Small intestine (tissue), 7 donors: ENCODE results near the gene LLGL2. TPM values are rescaled to one million over a fixed set of nuclear protein-coding genes. Genes with fewer than 3 reads are reported as not detected.

Source experiments
- DNase-seq, 2 donors: peaks; one replicate each; pipeline versions ENCODE4 v3.0.0 to v3.0.0-alpha.2; 2013
- FAIRE-seq: peaks from 2 replicates; lab custom pipeline; 2012; peaks lifted over from hg19 to GRCh38; lab: Jason Lieb, UNC
- H3K27ac ChIP-seq, 3 donors: one replicate each; pipeline ENCODE4 v1.5.1; 2013; ENCODE audit warnings: low read length in 2 of 3, mild to moderate bottlenecking in 2 of 3, control low read depth in 1 of 3, inconsistent platforms in 1 of 3, low read depth in 1 of 3, moderate library complexity in 1 of 3
- H3K27me3 ChIP-seq, 3 donors: one replicate each; pipeline ENCODE4 v1.6.1; 2013; ENCODE audit warnings: low read length in 3 of 3, inconsistent platforms in 1 of 3; ENCODE audit not compliant: control insufficient read depth in 3 of 3, insufficient read depth in 3 of 3
- H3K36me3 ChIP-seq, 3 donors: one replicate each; pipeline ENCODE4 v1.6.1; 2013; ENCODE audit warnings: low read length in 3 of 3, inconsistent platforms in 1 of 3, low read depth in 1 of 3, mild to moderate bottlenecking in 1 of 3, moderate library complexity in 1 of 3; ENCODE audit not compliant: control insufficient read depth in 3 of 3, insufficient read depth in 2 of 3
- H3K4me1 ChIP-seq, 3 donors: one replicate each; pipeline ENCODE4 v1.6.1; 2013; ENCODE audit warnings: low read length in 2 of 3, inconsistent platforms in 1 of 3, low read depth in 1 of 3, mild to moderate bottlenecking in 1 of 3, moderate library complexity in 1 of 3; ENCODE audit not compliant: control insufficient read depth in 3 of 3, insufficient read depth in 2 of 3
- H3K4me3 ChIP-seq, 3 donors: one replicate each; pipeline ENCODE4 v1.5.1; 2013; ENCODE audit warnings: low read length in 3 of 3, control low read depth in 1 of 3, inconsistent platforms in 1 of 3, low read depth in 1 of 3, mild to moderate bottlenecking in 1 of 3, moderate library complexity in 1 of 3
- H3K9me3 ChIP-seq, 2 donors: one replicate each; pipeline ENCODE4 v1.6.1; 2013; ENCODE audit warnings: low read depth in 1 of 2, low read length in 1 of 2; ENCODE audit not compliant: control insufficient read depth in 2 of 2, insufficient read depth in 1 of 2
- WGBS, 3 donors: extraction: QIAGEN DNeasy Blood & Tissue Kit; methylation state at CpG; one replicate each; pipeline ENCODE4 v1.1.7; 2013; 5-methylcytosine and 5-hydroxymethylcytosine counted together
- polyA plus RNA-seq, 4 donors: library from polyadenylated mRNA; stranded (reverse) in 3 of 4; unstranded in 1 of 4; fragments of 200-250 nt in 3 of 4; fragments of 120-200 nt in 1 of 4; gene quantifications; one replicate each; pipeline versions ENCODE4 v1.2.1 to v1.2.3, GENCODE V29; 2013
- donor health status: healthy with polysubstance abuse.
- donor health status: control.
- donor health status: control.
- donor health status: Bipolar disorder and iron deficiency.
- donor health status: healthy.

LLGL2 gene
- polyA plus RNA-seq, 4 donors = 140 to 365 (median 244) TPM

GRCh38 chr17:75481194-75482068 lies 44.1 kb upstream of the LLGL2 start:
- WGBS, 3 donors = 78 to 80% (median 80%) methylated on average over 12 to 13 of the region's 13 CpGs
- no peaks in the 10 kb centered on the region for H3K27me3 ChIP-seq
- no peak for FAIRE-seq

GRCh38 chr17:75482098-75482942 lies 43.2 kb upstream of the LLGL2 start:
- no peak for FAIRE-seq
- DNase-seq = no peak
- no peak overlapping the region for H3K27ac ChIP-seq
- H3K36me3 ChIP-seq = peaks cover 0 to 73% (median 6%) of the 10 kb centered on the region in 3 donors
- no peak overlapping the region for H3K4me3 ChIP-seq
- H3K27me3 ChIP-seq = no peaks in the 10 kb centered on the region
- 84 to 87% (median 85%) methylated on average over 16 of the region's 16 CpGs for WGBS, 3 donors
- no peaks in the 10 kb centered on the region for H3K9me3 ChIP-seq
- peaks cover 0 to 24% (median 0%) of the 10 kb centered on the region in 3 donors for H3K4me1 ChIP-seq

More at GRCh38 chr17:75481194-75482068, 44.1 kb upstream of the LLGL2 start:
- H3K27ac ChIP-seq = no peak overlapping the region
- no peak for DNase-seq
- peaks cover 0 to 73% (median 6%) of the 10 kb centered on the region in 3 donors for H3K36me3 ChIP-seq
- H3K4me1 ChIP-seq = peaks cover 0 to 32% (median 0%) of the 10 kb centered on the region in 3 donors
- H3K9me3 ChIP-seq = no peaks in the 10 kb centered on the region
- no peak overlapping the region for H3K4me3 ChIP-seq

- Histone ChIP-seq H3K27me3 (no peaks in the 10 kb centered on the region), H3K36me3 (peaks cover 0 to 79% (median 4%) of the 10 kb centered on the region in 3 donors), H3K4me3 (no peak overlapping the region), H3K27ac (no peak overlapping the region), H3K4me1 (peaks cover 0 to 20% (median 3%) of the 10 kb centered on the region in 3 donors), H3K9me3 (no peaks in the 10 kb centered on the region)
- no peak for DNase-seq
- 88 to 95% (median 93%) methylated on average over 11 to 12 of the region's 12 CpGs for WGBS, 3 donors
- no peak for FAIRE-seq
These were observed 39.8 kb upstream of the LLGL2 start for GRCh38 chr17:75485688-75486087.

GRCh38 chr17:75486151-75486550 lies 39.3 kb upstream of the LLGL2 start:
- Histone ChIP-seq H3K36me3 (peaks cover 0 to 79% (median 4%) of the 10 kb centered on the region in 3 donors), H3K27ac (no peak overlapping the region), H3K27me3 (no peaks in the 10 kb centered on the region), H3K4me3 (no peak overlapping the region), H3K9me3 (no peaks in the 10 kb centered on the region), H3K4me1 (peaks cover 0 to 15% (median 3%) of the 10 kb centered on the region in 3 donors)
- FAIRE-seq (no peak), DNase-seq (no peak)
- 90 to 91% (median 91%) methylated on average over 13 to 14 of the region's 14 CpGs for WGBS, 3 donors

GRCh38 chr17:75486951-75487350 lies 38.5 kb upstream of the LLGL2 start:
- DNase-seq (no peak), FAIRE-seq (no peak)
- Histone ChIP-seq H3K27ac (peak overlapping the region in 1 of 3 donors; percentile 66), H3K4me1 (peaks cover 0 to 8% (median 3%) of the 10 kb centered on the region in 3 donors), H3K36me3 (peaks cover 0 to 79% (median 4%) of the 10 kb centered on the region in 3 donors), H3K4me3 (no peak overlapping the region), H3K27me3 (no peaks in the 10 kb centered on the region), H3K9me3 (no peaks in the 10 kb centered on the region)
- WGBS, 3 donors = 81 to 85% (median 84%) methylated on average over 5 of the region's 5 CpGs

- Histone ChIP-seq H3K4me1 (peaks cover 0 to 5% (median 3%) of the 10 kb centered on the region in 3 donors), H3K36me3 (peaks cover 0 to 84% (median 4%) of the 10 kb centered on the region in 3 donors), H3K27ac (peak overlapping the region in 2 of 3 donors; percentile 27 to 66), H3K4me3 (no peak overlapping the region), H3K27me3 (no peaks in the 10 kb centered on the region), H3K9me3 (no peaks in the 10 kb centered on the region)
- peak in 1 of 2 donors; percentile 33 for DNase-seq
- FAIRE-seq = no peak
- WGBS, 3 donors = 61 to 85% (median 69%) methylated on average over 12 of the region's 12 CpGs
These were observed 38.0 kb upstream of the LLGL2 start for GRCh38 chr17:75487351-75488070.

GRCh38 chr17:75488693-75489510 lies 36.6 kb upstream of the LLGL2 start:
- FAIRE-seq = no peak
- no peaks in the 10 kb centered on the region for H3K27me3 ChIP-seq

More at GRCh38 chr17:75488693-75489510, 36.6 kb upstream of the LLGL2 start:
- Histone ChIP-seq H3K4me3 (no peak overlapping the region), H3K4me1 (peaks cover 0 to 5% (median 3%) of the 10 kb centered on the region in 3 donors), H3K27ac (peak overlapping the region in 1 of 3 donors; percentile 94), H3K36me3 (peaks cover 0 to 91% (median 9%) of the 10 kb centered on the region in 3 donors), H3K9me3 (no peaks in the 10 kb centered on the region)
- DNase-seq = no peak
- 92 to 94% (median 93%) methylated on average over 23 to 24 of the region's 24 CpGs for WGBS, 3 donors
